SU-DHL-6 (cell line): ENCODE data around the gene BTNL3.

Experiments
- H2AFZ ChIP-seq: fragments of 200-600 bp; sonication (generic); 2 replicates; pipeline ENCODE4 v1.6.1; 2014; ENCODE audit warnings: low read depth, mild to moderate bottlenecking, moderate library complexity, mixed read lengths, antibody characterized with exemption, low read length; ENCODE audit not compliant: severe bottlenecking
- H3F3A ChIP-seq: fragments of 200-600 bp; shearing (Covaris generic); 2 replicates; pipeline ENCODE4 v1.6.0; 2016; ENCODE audit warnings: antibody characterized with exemption, mild to moderate bottlenecking; ENCODE audit not compliant: insufficient read depth
- H3K27ac ChIP-seq: fragments of 200-600 bp; sonication (generic); 2 replicates; pipeline ENCODE4 v1.5.1; 2016; ENCODE audit warnings: low read depth, mild to moderate bottlenecking, low read length, moderate library complexity, mixed read lengths
- H3K27me3 ChIP-seq: fragments of 200-600 bp; sonication (generic), shearing (Covaris generic); 2 replicates; pipeline ENCODE4 v1.6.0; 2014; ENCODE audit warnings: mild to moderate bottlenecking, low read length
- H3K36me3 ChIP-seq: fragments of 200-600 bp; sonication (generic); 2 replicates; pipeline ENCODE4 v1.6.1; 2014; ENCODE audit warnings: mild to moderate bottlenecking, low read length, mixed read lengths
- H3K4me2 ChIP-seq: fragments of 300-600, 200-600 bp; shearing (Covaris generic), sonication (generic); 2 replicates; pipeline ENCODE4 v1.6.0; 2014; ENCODE audit warnings: low read length, low read depth, mild to moderate bottlenecking; ENCODE audit not compliant: poor library complexity, severe bottlenecking
- H3K4me3 ChIP-seq: fragments of 200-600 bp; sonication (generic); 2 replicates; pipeline ENCODE4 v1.5.1; 2014; ENCODE audit warnings: antibody characterized with exemption, low read length, mild to moderate bottlenecking, mixed read lengths; ENCODE audit not compliant: insufficient read depth, poor library complexity, severe bottlenecking
- H3K79me2 ChIP-seq: fragments of 200-600 bp; sonication (generic); 2 replicates; pipeline ENCODE4 v1.6.1; 2014; ENCODE audit warnings: mild to moderate bottlenecking, low read length, moderate library complexity; ENCODE audit not compliant: insufficient read depth
- H3K9ac ChIP-seq: fragments of 200-600 bp; sonication (generic); 2 replicates; pipeline ENCODE4 v1.7.0; 2014; ENCODE audit warnings: mild to moderate bottlenecking, low read length
- H3K9me2 ChIP-seq: fragments of 200-600 bp; sonication (generic); replicated peaks from 2 replicates; pipeline ENCODE4 v1.6.1; 2014; ENCODE audit warnings: low read length; ENCODE audit not compliant: insufficient read depth
- H3K9me3 ChIP-seq: fragments of 200-600 bp; sonication (generic); 2 replicates; pipeline ENCODE4 v1.6.1; 2014; ENCODE audit warnings: low read length, mixed read lengths; ENCODE audit not compliant: insufficient read depth
- H4K20me1 ChIP-seq: fragments of 200-600 bp; sonication (generic); 2 replicates; pipeline ENCODE4 v1.6.1; 2014; ENCODE audit warnings: low read depth, mild to moderate bottlenecking, antibody characterized with exemption, low read length, moderate library complexity, mixed read lengths
- EZH2phosphoT487 ChIP-seq: fragments of 200-600 bp; sonication (generic), shearing (Covaris generic); conservative IDR thresholded peaks from 2 replicates; pipeline ENCODE4 v1.6.1; 2018; ENCODE audit warnings: mild to moderate bottlenecking, antibody characterized with exemption, low read length, moderate library complexity, mixed read lengths
- TF ChIP-seq, protein P1 (sequence below): fragments of 200-600 bp; sonication (generic); IDR thresholded peaks from one replicate; pipeline ENCODE4 v1.5.1; 2017; ENCODE audit warnings: antibody characterized with exemption, mild to moderate bottlenecking, low read length, moderate library complexity; ENCODE audit not compliant: insufficient read depth, poor library complexity, severe bottlenecking

BTNL3 gene, protein sequence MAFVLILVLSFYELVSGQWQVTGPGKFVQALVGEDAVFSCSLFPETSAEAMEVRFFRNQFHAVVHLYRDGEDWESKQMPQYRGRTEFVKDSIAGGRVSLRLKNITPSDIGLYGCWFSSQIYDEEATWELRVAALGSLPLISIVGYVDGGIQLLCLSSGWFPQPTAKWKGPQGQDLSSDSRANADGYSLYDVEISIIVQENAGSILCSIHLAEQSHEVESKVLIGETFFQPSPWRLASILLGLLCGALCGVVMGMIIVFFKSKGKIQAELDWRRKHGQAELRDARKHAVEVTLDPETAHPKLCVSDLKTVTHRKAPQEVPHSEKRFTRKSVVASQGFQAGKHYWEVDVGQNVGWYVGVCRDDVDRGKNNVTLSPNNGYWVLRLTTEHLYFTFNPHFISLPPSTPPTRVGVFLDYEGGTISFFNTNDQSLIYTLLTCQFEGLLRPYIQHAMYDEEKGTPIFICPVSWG

DNA sequence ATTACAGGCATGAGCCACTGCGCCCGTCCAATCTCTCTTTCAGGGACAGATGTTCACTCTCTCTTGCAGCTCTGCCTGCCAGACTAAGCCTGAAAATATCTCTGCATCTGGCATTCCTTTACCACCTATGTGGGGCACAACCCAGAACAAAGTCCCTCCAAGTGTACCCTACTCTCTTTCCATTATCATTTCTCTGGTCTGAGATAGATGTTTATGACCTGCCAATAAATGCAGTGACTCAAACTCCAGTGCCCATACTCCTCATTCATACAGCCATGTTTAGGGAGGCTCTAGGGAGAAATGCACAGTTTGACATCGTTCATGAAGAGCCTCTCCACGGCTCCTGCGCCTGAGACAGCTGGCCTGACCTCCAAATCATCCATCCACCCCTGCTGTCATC, at the start of gene BTNL3:
TSS of gene BTNL3 (plus strand) at position 255 of the 400 bp plus-strand sequence. CDS start 183 bp downstream, outside the sequence.
- Histone ChIP-seq H3K36me3 (no peaks in the 10 kb centered on the region), H2AFZ (no peak within 1 kb of the TSS), H3K27ac (no peak within 1 kb of the TSS), H3K4me3 (no peak within 1 kb of the TSS), H3K79me2 (no peaks in the 10 kb centered on the region), H3K27me3 (no peaks in the 10 kb centered on the region), H3K4me2 (no peak within 1 kb of the TSS), H3K9ac (no peak within 1 kb of the TSS), H3K9me3 (no peaks in the 10 kb centered on the region), H4K20me1 (no peaks in the 10 kb centered on the region), H3F3A (no peaks in the 10 kb centered on the region), H3K9me2 (no peaks in the 10 kb centered on the region)
- no peak for TF ChIP-seq EZH2phosphoT487
- TF ChIP-seq, protein P1, sequence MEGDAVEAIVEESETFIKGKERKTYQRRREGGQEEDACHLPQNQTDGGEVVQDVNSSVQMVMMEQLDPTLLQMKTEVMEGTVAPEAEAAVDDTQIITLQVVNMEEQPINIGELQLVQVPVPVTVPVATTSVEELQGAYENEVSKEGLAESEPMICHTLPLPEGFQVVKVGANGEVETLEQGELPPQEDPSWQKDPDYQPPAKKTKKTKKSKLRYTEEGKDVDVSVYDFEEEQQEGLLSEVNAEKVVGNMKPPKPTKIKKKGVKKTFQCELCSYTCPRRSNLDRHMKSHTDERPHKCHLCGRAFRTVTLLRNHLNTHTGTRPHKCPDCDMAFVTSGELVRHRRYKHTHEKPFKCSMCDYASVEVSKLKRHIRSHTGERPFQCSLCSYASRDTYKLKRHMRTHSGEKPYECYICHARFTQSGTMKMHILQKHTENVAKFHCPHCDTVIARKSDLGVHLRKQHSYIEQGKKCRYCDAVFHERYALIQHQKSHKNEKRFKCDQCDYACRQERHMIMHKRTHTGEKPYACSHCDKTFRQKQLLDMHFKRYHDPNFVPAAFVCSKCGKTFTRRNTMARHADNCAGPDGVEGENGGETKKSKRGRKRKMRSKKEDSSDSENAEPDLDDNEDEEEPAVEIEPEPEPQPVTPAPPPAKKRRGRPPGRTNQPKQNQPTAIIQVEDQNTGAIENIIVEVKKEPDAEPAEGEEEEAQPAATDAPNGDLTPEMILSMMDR = no peak

DNA sequence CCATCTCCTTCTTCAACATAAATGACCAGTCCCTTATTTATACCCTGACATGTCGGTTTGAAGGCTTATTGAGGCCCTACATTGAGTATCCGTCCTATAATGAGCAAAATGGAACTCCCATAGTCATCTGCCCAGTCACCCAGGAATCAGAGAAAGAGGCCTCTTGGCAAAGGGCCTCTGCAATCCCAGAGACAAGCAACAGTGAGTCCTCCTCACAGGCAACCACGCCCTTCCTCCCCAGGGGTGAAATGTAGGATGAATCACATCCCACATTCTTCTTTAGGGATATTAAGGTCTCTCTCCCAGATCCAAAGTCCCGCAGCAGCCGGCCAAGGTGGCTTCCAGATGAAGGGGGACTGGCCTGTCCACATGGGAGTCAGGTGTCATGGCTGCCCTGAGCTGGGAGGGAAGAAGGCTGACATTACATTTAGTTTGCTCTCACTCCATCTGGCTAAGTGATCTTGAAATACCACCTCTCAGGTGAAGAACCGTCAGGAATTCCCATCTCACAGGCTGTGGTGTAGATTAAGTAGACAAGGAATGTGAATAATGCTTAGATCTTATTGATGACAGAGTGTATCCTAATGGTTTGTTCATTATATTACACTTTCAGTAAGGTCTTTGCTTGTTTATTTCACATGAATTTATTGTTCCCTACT, 38.2 kb upstream of the BTNL3 start:
- H3K4me3 ChIP-seq = no peak overlapping the region
- TF ChIP-seq, protein P1 = no peak
- no peaks in the 10 kb centered on the region for H3K79me2 ChIP-seq
- no peak overlapping the region for H2AFZ ChIP-seq
- H3K4me2 ChIP-seq = no peak overlapping the region
- no peak overlapping the region for H3K9ac ChIP-seq
- H3K27ac ChIP-seq = no peak overlapping the region
- H3K9me2 ChIP-seq = no peaks in the 10 kb centered on the region
- no peaks in the 10 kb centered on the region for H3K9me3 ChIP-seq
- H3K36me3 ChIP-seq = no peaks in the 10 kb centered on the region
- H3F3A ChIP-seq = no peaks in the 10 kb centered on the region
- H3K27me3 ChIP-seq = no peaks in the 10 kb centered on the region
- H4K20me1 ChIP-seq = no peaks in the 10 kb centered on the region

DNA sequence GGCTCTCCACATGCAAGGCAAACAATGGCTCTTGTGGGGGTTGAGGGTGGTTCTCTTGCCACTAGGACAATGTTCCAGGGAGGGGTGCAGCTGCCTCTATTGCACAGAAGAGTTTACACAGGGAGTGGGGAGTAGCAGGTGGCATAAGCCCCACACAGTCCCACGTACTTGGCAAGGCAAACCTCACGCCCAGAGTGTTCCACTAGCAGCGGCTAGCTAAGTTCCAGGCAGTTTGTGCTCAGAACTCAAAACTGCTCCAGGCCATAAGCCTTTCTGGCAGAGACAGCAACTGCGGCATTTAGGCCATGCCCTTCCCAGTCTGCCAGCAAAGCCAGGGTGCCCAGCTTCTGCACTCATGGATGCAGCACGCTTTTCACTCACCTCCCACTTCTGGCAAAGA, 29.0 kb upstream of the BTNL3 start:
- Histone ChIP-seq H3F3A (no peaks in the 10 kb centered on the region), H3K27ac (no peak overlapping the region), H2AFZ (no peak overlapping the region), H3K4me3 (no peak overlapping the region), H3K36me3 (no peaks in the 10 kb centered on the region), H3K9me3 (no peaks in the 10 kb centered on the region), H3K9me2 (no peaks in the 10 kb centered on the region), H4K20me1 (no peaks in the 10 kb centered on the region), H3K27me3 (no peaks in the 10 kb centered on the region), H3K9ac (no peak overlapping the region), H3K79me2 (no peaks in the 10 kb centered on the region), H3K4me2 (no peak overlapping the region)
- TF ChIP-seq EZH2phosphoT487 = no peak
- TF ChIP-seq, protein P1 = no peak
